BLaER1 treated with 17β-estradiol and CSF1 and Interleukin-3, amounts not matched to agents 10 nM and 100 nM (cell line): ENCODE measurements around the gene LYPD3.

Experiments
- H3K27ac ChIP-seq, 11 experiments: shearing (Covaris generic); formaldehyde crosslinking; 2 replicates each; pipeline ENCODE4 v1.8.1; 2022
- H3K27me3 ChIP-seq, 11 experiments: shearing (Covaris generic); formaldehyde crosslinking; 2 replicates each; pipeline ENCODE4 v1.8.1; 2022
- H3K36me3 ChIP-seq, 11 experiments: shearing (Covaris generic); formaldehyde crosslinking; 2 replicates each; pipeline ENCODE4 v1.8.1; 2022
- H3K4me1 ChIP-seq, 10 experiments: shearing (Covaris generic); formaldehyde crosslinking; 2 replicates each; pipeline ENCODE4 v1.8.1; 2022
- H3K4me2 ChIP-seq, 11 experiments: shearing (Covaris generic); formaldehyde crosslinking; 2 replicates each; pipeline ENCODE4 v1.8.1; 2022
- H3K4me3 ChIP-seq, 10 experiments: shearing (Covaris generic); formaldehyde crosslinking; 2 replicates each; pipeline ENCODE4 v1.8.1; 2022
- H3K9ac ChIP-seq, 11 experiments: shearing (Covaris generic); formaldehyde crosslinking; 2 replicates each; pipeline ENCODE4 v1.8.1; 2022
- H3K9me3 ChIP-seq, 11 experiments: shearing (Covaris generic); formaldehyde crosslinking; replicated peaks in 1 of 11; 2 replicates each; pipeline ENCODE4 v1.8.1; 2022
- H4K20me1 ChIP-seq, 11 experiments: shearing (Covaris generic); formaldehyde crosslinking; 2 replicates each; pipeline ENCODE4 v1.8.1; 2022
- Cebpa-rat ChIP-seq, 11 experiments: shearing (Covaris generic); IDR thresholded peaks; 2 replicates each; pipeline ENCODE4 v1.8.1; 2022

The LYPD3 gene

DNA sequence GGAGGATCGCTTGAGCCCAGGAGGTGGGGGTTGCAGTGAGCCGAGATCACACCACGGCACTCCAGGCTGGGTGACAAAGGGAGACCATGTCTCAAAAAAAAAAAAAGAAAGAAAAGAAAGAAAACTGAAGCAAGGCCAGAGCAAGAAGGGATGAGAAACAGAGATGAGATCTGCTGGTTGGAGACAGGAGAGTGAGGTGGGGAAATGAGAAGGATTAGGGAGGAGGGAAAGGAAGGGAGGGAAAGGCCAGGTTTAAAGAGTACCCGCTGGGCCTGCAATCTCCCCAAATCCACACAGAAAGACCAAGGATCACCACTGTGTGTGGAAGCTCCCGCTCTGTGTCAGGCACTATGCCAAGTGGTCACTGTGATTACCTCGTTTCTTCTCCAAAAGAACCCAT lies 16.3 kb upstream of the LYPD3 start:
- Histone ChIP-seq H3K27ac (no peak overlapping the region), H3K36me3 (peaks cover 0 to 27% (median 10%) of the 10 kb centered on the region in 11 experiments; a peak in 15 of 22 replicates), H4K20me1 (no peaks in the 10 kb centered on the region), H3K4me3 (no peak overlapping the region), H3K4me1 (peaks cover under 1 to 13% (median 9%) of the 10 kb centered on the region in 10 experiments; a peak in 18 of 20 replicates), H3K27me3 (no peaks in the 10 kb centered on the region), H3K9ac (0 out of 22 replicates have a peak overlapping the region, but pooled peaks of 1 of the 11 experiments have one; percentile 15), H3K4me2 (no peak overlapping the region), H3K9me3 (no peaks in the 10 kb centered on the region)
- TF ChIP-seq Cebpa-rat (IDR thresholded peaks at IDR 0.05) = no peak

DNA sequence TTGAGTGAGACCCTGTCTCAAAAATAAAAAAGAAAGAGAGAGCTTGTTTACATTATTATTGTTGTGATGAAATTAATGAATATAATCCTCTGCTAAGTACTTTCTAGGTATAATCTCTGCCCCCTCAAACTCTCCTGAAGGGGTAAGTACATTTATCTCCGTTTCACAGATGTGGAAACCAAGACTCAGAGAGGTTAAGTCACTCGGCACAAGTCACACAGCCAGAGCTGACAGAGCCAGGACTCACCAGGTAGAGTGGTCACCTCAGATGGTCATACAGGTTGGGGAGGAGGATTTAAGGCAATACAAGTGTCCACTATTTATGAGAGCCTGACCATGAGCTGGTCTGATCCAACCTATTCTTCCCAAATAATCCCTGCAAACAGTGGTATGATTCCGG lies 15.2 kb upstream of the LYPD3 start:
- Histone ChIP-seq H3K9ac (no peak overlapping the region), H3K27me3 (no peaks in the 10 kb centered on the region), H3K4me2 (no peak overlapping the region), H4K20me1 (no peaks in the 10 kb centered on the region), H3K9me3 (no peaks in the 10 kb centered on the region), H3K4me1 (peaks cover 4 to 7% (median 6%) of the 10 kb centered on the region in 10 experiments; a peak in 19 of 20 replicates), H3K4me3 (no peak overlapping the region), H3K27ac (no peak overlapping the region), H3K36me3 (peaks cover 0 to 35% (median 14%) of the 10 kb centered on the region in 11 experiments; a peak in 14 of 22 replicates)
- no peak for TF ChIP-seq Cebpa-rat (IDR thresholded peaks at IDR 0.05)

DNA sequence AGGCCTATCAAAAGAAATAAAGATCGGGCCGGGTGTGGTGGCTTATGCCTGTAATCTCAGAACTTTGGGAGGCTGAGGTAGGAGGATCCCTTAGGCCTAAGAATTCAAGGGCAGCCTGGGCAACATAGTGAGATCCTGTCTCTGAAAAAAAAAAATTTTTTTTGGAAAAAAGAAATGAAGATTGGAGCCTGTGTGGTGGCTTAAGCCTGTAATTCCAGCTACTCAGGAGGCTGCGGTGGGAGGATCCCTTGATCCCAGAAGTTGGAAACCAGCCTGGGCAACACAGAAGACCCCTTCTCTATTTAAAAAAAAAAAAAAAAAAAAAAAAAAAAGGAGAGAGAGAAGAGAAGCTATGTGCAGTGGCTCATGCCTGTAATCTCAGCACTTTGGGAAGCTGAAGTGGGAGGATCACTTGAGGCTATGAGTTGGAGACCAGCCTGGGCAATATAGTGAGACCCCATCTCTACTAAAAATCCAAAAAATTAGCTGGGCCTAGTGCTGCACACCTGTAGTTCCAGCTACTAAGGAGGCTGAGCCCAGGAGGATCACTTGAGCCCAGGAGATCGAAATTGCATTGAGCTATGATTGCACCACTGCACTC lies 14.7 kb upstream of the LYPD3 start:
- no peak overlapping the region for H3K4me3 ChIP-seq
- H3K27ac ChIP-seq = no peak overlapping the region
- no peak overlapping the region for H3K4me2 ChIP-seq
- H3K9ac ChIP-seq = no peak overlapping the region
- H3K9me3 ChIP-seq = no peaks in the 10 kb centered on the region
- peaks cover 0 to 35% (median 14%) of the 10 kb centered on the region in 11 experiments; a peak in 14 of 22 replicates for H3K36me3 ChIP-seq
- H3K27me3 ChIP-seq = no peaks in the 10 kb centered on the region
- peaks cover 8 to 12% (median 10%) of the 10 kb centered on the region in 10 experiments for H3K4me1 ChIP-seq
- H4K20me1 ChIP-seq = no peaks in the 10 kb centered on the region
- TF ChIP-seq Cebpa-rat (IDR thresholded peaks at IDR 0.05) = no peak

DNA sequence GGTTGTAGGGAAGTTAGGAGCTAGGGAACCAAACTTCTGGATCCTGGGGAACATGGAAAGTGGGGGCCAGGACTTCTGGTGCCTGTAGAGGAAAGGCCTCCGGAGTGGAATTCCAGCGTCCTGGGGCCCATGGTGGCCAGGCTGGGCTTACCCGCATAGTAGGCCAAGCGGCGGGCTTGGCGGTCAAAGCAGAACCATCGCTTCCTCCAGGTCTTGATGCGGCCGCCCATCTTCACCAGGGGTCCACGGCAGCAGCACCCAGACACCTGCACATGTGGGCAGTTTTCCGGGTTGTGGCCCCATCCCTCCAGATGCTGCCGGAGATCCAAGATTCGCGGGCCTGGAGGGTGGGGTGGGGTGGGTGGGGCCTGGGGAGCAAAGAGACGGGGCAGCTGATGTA lies 13.8 kb upstream of the LYPD3 start:
- Histone ChIP-seq H3K4me2 (no peak overlapping the region), H3K9me3 (no peaks in the 10 kb centered on the region), H3K4me1 (peaks cover 13 to 21% (median 18%) of the 10 kb centered on the region in 10 experiments), H3K4me3 (no peak overlapping the region), H3K27ac (no peak overlapping the region; a peak in 1 of 22 replicates), H4K20me1 (no peaks in the 10 kb centered on the region), H3K36me3 (peaks cover 0 to 35% (median 11%) of the 10 kb centered on the region in 11 experiments; a peak in 14 of 22 replicates), H3K27me3 (no peaks in the 10 kb centered on the region), H3K9ac (no peak overlapping the region)
- no peak for TF ChIP-seq Cebpa-rat (IDR thresholded peaks at IDR 0.05)

DNA sequence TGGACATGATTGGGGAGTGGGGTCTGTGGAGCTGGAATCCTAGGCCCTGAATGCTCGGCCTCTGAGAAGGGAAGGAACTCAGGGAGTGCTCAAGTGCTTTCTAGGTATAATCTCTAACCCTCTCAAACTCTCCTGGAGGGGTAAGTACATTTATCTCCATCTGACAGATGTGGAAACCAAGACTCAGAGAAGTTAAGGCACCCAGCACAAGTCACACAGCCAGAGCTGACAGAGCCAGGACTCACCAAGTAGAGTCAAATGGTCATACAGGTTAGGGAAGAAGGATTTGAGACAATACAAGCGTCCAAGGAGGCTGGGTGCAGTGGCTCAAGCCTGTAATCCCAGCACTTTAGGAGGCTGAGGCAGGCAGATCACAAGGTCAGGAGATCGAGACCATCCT lies 12.9 kb upstream of the LYPD3 start:
- Histone ChIP-seq H3K27me3 (no peaks in the 10 kb centered on the region), H4K20me1 (no peaks in the 10 kb centered on the region), H3K27ac (no peak overlapping the region), H3K4me1 (peaks cover 13 to 22% (median 19%) of the 10 kb centered on the region in 10 experiments), H3K4me3 (no peak overlapping the region), H3K9ac (no peak overlapping the region), H3K9me3 (no peaks in the 10 kb centered on the region), H3K4me2 (no peak overlapping the region), H3K36me3 (peaks cover 0 to 30% (median 11%) of the 10 kb centered on the region in 11 experiments; a peak in 14 of 22 replicates)
- no peak for TF ChIP-seq Cebpa-rat (IDR thresholded peaks at IDR 0.05)

DNA sequence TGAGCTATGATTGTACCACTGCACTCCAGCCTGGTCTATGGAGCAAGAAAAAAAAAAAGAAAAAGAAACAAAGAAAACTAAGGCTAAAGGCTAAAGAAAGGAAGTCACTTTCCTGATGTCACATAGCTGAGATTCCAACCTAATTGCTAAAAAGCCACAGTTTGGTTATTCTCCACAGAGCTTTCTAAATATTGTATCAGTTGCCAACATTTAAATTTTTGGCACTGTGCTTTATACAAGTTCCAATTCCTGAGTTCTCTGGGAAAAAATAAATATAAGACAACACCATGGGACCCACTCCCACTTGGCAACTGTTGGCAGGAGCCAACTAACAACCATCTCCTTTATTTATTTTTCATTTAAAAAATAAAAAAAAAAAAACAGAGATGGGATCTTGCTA lies 11.2 kb upstream of the LYPD3 start:
- TF ChIP-seq Cebpa-rat (IDR thresholded peaks at IDR 0.05) = no peak
- H3K36me3 ChIP-seq = peaks cover 0 to 30% (median 11%) of the 10 kb centered on the region in 11 experiments; a peak in 14 of 22 replicates
- H3K27ac ChIP-seq = no peak overlapping the region
- H3K9ac ChIP-seq = no peak overlapping the region
- peaks cover 13 to 33% (median 30%) of the 10 kb centered on the region in 10 experiments for H3K4me1 ChIP-seq
- no peaks in the 10 kb centered on the region for H3K9me3 ChIP-seq
- H3K27me3 ChIP-seq = no peaks in the 10 kb centered on the region
- H3K4me2 ChIP-seq = no peak overlapping the region
- no peaks in the 10 kb centered on the region for H4K20me1 ChIP-seq
- no peak overlapping the region for H3K4me3 ChIP-seq

DNA sequence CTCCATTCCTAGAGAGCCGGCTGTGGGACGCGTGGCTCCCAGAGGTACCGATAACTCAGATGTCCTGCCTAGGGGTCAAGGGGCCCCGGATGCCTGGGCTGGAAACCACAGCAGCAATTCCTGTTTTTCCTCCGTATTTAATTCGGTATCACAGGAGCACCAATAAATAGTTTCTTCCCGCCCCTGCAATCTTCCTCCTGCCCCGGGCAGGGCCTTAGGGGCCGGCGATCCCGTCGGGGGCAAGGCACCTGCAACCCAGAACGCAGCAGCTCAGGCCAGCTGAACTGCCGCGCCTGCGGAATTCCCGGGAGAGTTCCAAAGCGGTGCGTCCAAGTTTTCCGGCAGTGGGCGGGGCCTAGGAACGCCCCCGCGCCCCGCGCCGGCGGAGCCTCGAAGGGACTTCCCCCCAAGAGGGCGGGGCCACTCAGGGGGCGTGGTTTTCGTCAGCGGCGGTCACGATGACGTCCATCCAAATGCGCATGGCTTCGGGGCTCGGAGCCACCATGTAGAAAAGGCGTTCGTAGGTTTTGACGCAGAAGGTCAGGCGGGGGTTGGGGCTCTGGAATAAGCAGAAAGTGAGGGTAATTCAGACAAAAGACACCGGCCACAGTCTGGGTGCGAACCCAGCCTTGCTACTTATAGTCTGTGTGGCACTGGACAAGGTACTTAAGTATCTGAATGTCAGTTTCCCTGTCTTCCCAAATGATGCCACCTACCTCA lies 9.7 kb upstream of the LYPD3 start:
- Histone ChIP-seq H3K36me3 (peaks cover 0 to 24% (median 11%) of the 10 kb centered on the region in 11 experiments; a peak in 14 of 22 replicates), H3K9ac (peak overlapping the region in 10 of 11 experiments; percentile 21 to 62 (median 39); a peak in 15 of 22 replicates), H3K27ac (peak overlapping the region in 9 of 11 experiments; percentile 10 to 60 (median 42); a peak in 11 of 22 replicates), H3K9me3 (no peaks in the 10 kb centered on the region), H3K4me3 (peak overlapping the region; percentile 27 to 65 (median 47); a peak in 18 of 20 replicates), H3K4me2 (peak overlapping the region; percentile 70 to 89 (median 79)), H4K20me1 (no peaks in the 10 kb centered on the region), H3K27me3 (no peaks in the 10 kb centered on the region), H3K4me1 (peaks cover 13 to 38% (median 35%) of the 10 kb centered on the region in 10 experiments)
- no peak for TF ChIP-seq Cebpa-rat (IDR thresholded peaks at IDR 0.05)

DNA sequence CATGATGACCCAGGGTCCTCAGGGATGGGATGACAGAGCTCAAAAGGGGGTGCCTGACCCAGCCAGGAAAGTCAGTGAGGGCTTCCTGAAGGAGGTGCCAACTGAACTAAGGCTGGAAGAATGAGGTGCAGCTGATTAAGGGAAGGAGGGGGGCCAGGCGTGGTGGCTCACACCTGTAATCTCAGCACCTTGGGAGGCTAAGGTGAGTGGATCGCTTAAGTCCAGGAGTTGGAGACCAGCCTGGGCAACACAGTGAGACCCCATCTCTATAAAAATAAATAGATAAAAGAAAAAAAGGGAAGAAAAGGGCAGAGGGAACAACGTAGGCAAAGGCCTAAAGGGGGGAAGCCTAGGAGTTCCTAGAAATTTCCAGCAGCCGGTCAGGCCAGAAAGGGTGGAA lies 9.1 kb upstream of the LYPD3 start:
- peak overlapping the region in 4 of 10 experiments; percentile 49 to 65 (median 52); a peak in 2 of 20 replicates for H3K4me3 ChIP-seq
- peaks cover 13 to 43% (median 37%) of the 10 kb centered on the region in 10 experiments for H3K4me1 ChIP-seq

DNA sequence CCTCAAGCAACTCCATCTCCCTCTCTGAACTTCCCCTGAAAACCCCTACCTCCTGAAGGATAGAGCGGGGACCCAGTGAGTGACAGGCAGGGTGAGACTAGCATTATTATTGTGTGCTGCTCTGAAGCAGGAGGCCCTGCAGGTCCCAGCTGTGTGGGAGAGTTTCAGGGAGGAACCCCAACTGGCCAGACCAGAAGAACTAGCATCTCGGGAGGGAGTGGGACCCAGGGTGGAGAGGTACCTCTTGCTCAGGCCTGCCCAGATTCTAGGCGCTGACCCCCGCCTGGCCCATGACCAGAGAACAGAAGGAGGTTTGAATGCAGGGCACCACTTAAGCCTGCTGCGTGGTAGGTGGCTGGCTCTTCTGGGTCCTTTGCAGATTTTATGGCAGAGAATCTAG lies 5.7 kb upstream of the LYPD3 start:
- H3K4me1 ChIP-seq = peaks cover 36 to 72% (median 59%) of the 10 kb centered on the region in 10 experiments

More for the DNA sequence above, 9.1 kb upstream of the LYPD3 start:
- no peaks in the 10 kb centered on the region for H4K20me1 ChIP-seq
- no peaks in the 10 kb centered on the region for H3K27me3 ChIP-seq
- TF ChIP-seq Cebpa-rat (IDR thresholded peaks at IDR 0.05) = no peak
- peaks cover 0 to 24% (median 11%) of the 10 kb centered on the region in 11 experiments; a peak in 14 of 22 replicates for H3K36me3 ChIP-seq
- peak overlapping the region; percentile 70 to 89 (median 79) for H3K4me2 ChIP-seq
- peak overlapping the region in 1 of 11 experiments; percentile 46; a peak in 3 of 22 replicates for H3K27ac ChIP-seq
- no peaks in the 10 kb centered on the region for H3K9me3 ChIP-seq
- peak overlapping the region in 3 of 11 experiments; percentile 26 to 27 (median 27); a peak in 3 of 22 replicates for H3K9ac ChIP-seq

More for the DNA sequence above, 5.7 kb upstream of the LYPD3 start:
- TF ChIP-seq Cebpa-rat (IDR thresholded peaks at IDR 0.05) = no peak
- H3K4me2 ChIP-seq = peak overlapping the region in 1 of 11 experiments; percentile 10; a peak in 1 of 22 replicates
- no peaks in the 10 kb centered on the region for H4K20me1 ChIP-seq
- H3K27ac ChIP-seq = no peak overlapping the region
- H3K36me3 ChIP-seq = peaks cover 0 to 3% (median 0%) of the 10 kb centered on the region in 11 experiments; a peak in 1 of 22 replicates
- 0 out of 22 replicates have a peak overlapping the region, but pooled peaks of 1 of the 11 experiments have one; percentile 15 for H3K9ac ChIP-seq
- H3K27me3 ChIP-seq = no peaks in the 10 kb centered on the region
- no peaks in the 10 kb centered on the region for H3K9me3 ChIP-seq
- no peak overlapping the region for H3K4me3 ChIP-seq
